HCT116 (cell line): ENCODE measurements around the gene ZNF575. TPM values are rescaled to one million over a fixed set of nuclear protein-coding genes. Genes with fewer than 3 reads are reported as not detected.

Experiments used
- ATAC-seq: fragments of 200-7000 bp; cut with Tn5 transposase; 2 replicates; pipeline ENCODE4 v1.9.1; 2020; ENCODE audit warnings: mild to moderate bottlenecking, moderate library complexity
- BruUV-seq: library from RNA; stranded (reverse); fragments of 400-500 nt; replicated peaks from 2 replicates; lab custom pipeline; 2021; lab: Mats Ljungman, UMichigan
- CTCF ChIA-PET: fragments of 300-600 bp; sonication (Branson Sonifier 250); formaldehyde crosslinking; loops from one replicate; lab custom pipeline; 2021; ENCODE audit warnings: antibody characterized with exemption; lab: Charles Lee
- POLR2A ChIA-PET: fragments of 300-600, 350-600 bp; sonication (Branson Sonifier 250); formaldehyde crosslinking; loops from one replicate; lab custom pipeline; 2021; ENCODE audit warnings: antibody characterized with exemption; lab: Charles Lee
- RAD21 ChIA-PET, 2 experiments: fragments of 300-600 bp; sonication (Branson Sonifier 250); formaldehyde crosslinking; loops; one replicate each; lab custom pipeline; 2023; ENCODE audit warnings: low total read pairs in 2 of 2; ENCODE audit not compliant: uncharacterized antibody in 2 of 2, unreplicated experiment in 2 of 2, low non-redundant PET in 1 of 2; lab: Charles Lee
- DNase-seq: peaks from one replicate; pipeline ENCODE4 v3.0.0-alpha.2; 2010; ENCODE audit warnings: low read depth, low spot score
- H2AFZ ChIP-seq: fragments of 200-600 bp; shearing (Covaris generic), sonication (generic); 2 replicates; pipeline ENCODE4 v1.6.1; 2017; ENCODE audit warnings: low read depth, mixed run types, mixed read lengths, antibody characterized with exemption, low read length; ENCODE audit not compliant: poor library complexity, severe bottlenecking
- H3K27ac ChIP-seq: 2 replicates; pipeline ENCODE4 v1.5.1; 2012; ENCODE audit warnings: low read depth, low read length
- H3K27me3 ChIP-seq: fragments of 200-600 bp; sonication (generic); 2 replicates; pipeline ENCODE4 v1.6.1; 2016; ENCODE audit warnings: mixed run types, low read length, mixed read lengths; ENCODE audit not compliant: insufficient read depth
- H3K36me3 ChIP-seq, 2 experiments: fragments of 200-500 bp in 1 of 2; fragments of 200-600 bp in 1 of 2; sonication (Bioruptor generic) in 1 of 2; sonication (generic) in 1 of 2; 2 replicates each; pipeline versions ENCODE4 v1.5.1 to v1.6.1; 2014 to 2016; ENCODE audit warnings: low read length in 2 of 2, inconsistent platforms in 1 of 2, mixed read lengths in 1 of 2, mixed run types in 1 of 2; ENCODE audit not compliant: insufficient read depth in 2 of 2, control insufficient read depth in 1 of 2
- H3K4me1 ChIP-seq, 2 experiments: fragments of 200-600 bp in 1 of 2; sonication (generic) in 1 of 2; 2 replicates each; pipeline versions ENCODE4 v1.5.1 to v1.6.1; 2012 to 2017; ENCODE audit warnings: low read length in 2 of 2, inconsistent platforms in 1 of 2, mild to moderate bottlenecking in 1 of 2, mixed read lengths in 1 of 2, mixed run types in 1 of 2, moderate library complexity in 1 of 2; ENCODE audit not compliant: insufficient read depth in 2 of 2, control insufficient read depth in 1 of 2
- H3K4me2 ChIP-seq: fragments of 200-600 bp; sonication (generic); 2 replicates; pipeline ENCODE4 v1.6.1; 2017; ENCODE audit warnings: mixed run types, low read length, mixed read lengths
- H3K4me3 ChIP-seq, 2 experiments: fragments of 200-600 bp in 1 of 2; sonication (generic) in 1 of 2; replicated peaks in 1 of 2; 2 replicates each; pipeline ENCODE4 v1.5.1; 2011 to 2016; ENCODE audit warnings: low read length in 2 of 2, control low read depth in 1 of 2, low read depth in 1 of 2, mild to moderate bottlenecking in 1 of 2, mixed read lengths in 1 of 2, mixed run types in 1 of 2
- H3K79me2 ChIP-seq: fragments of 200-600 bp; sonication (generic); 2 replicates; pipeline ENCODE4 v1.6.1; 2017; ENCODE audit warnings: mild to moderate bottlenecking, mixed run types, low read length, moderate library complexity, mixed read lengths; ENCODE audit not compliant: insufficient read depth
- H3K9ac ChIP-seq: fragments of 200-600 bp; sonication (generic); 2 replicates; pipeline ENCODE4 v1.6.1; 2016; ENCODE audit warnings: low read length, mixed read lengths
- H3K9me2 ChIP-seq: fragments of 200-600 bp; sonication (generic), shearing (Covaris generic); 2 replicates; pipeline ENCODE4 v1.6.1; 2017; ENCODE audit warnings: mixed run types, mild to moderate bottlenecking, moderate library complexity; ENCODE audit not compliant: insufficient read depth
- H3K9me3 ChIP-seq, 2 experiments: fragments of 200-500 bp in 1 of 2; fragments of 200-600 bp in 1 of 2; sonication (Bioruptor generic) in 1 of 2; sonication (generic) in 1 of 2; 2 replicates each; pipeline ENCODE4 v1.6.1; 2014 to 2017; ENCODE audit warnings: low read length in 2 of 2, mixed read lengths in 2 of 2, inconsistent platforms in 1 of 2, low read depth in 1 of 2, mild to moderate bottlenecking in 1 of 2, mixed run types in 1 of 2, moderate library complexity in 1 of 2; ENCODE audit not compliant: control insufficient read depth in 1 of 2, insufficient read depth in 1 of 2
- H4K20me1 ChIP-seq: fragments of 200-600 bp; sonication (generic), shearing (Covaris generic); 2 replicates; pipeline ENCODE4 v1.6.1; 2017; ENCODE audit warnings: mixed run types, mild to moderate bottlenecking, moderate library complexity; ENCODE audit not compliant: insufficient read depth
- CBX3 ChIP-seq: IDR thresholded peaks from 2 replicates; pipeline ENCODE4 v1.6.1; 2012; ENCODE audit warnings: low read depth
- EZH2phosphoT487 ChIP-seq: fragments of 200-600 bp; IDR thresholded peaks from 2 replicates; pipeline ENCODE4 v1.6.1; 2018; ENCODE audit warnings: antibody characterized with exemption, borderline replicate concordance
- MAX ChIP-seq: IDR thresholded peaks from 2 replicates; pipeline ENCODE4 v1.6.1; 2012
- ZBTB33 ChIP-seq: IDR thresholded peaks from 2 replicates; pipeline ENCODE4 v1.6.1; 2011; ENCODE audit warnings: mild to moderate bottlenecking, low read length, moderate library complexity; ENCODE audit not compliant: insufficient replicate concordance; ENCODE audit errors: extremely low read depth
- ZFX ChIP-seq: fragments of 450-650 bp; IDR thresholded peaks from 2 replicates; pipeline ENCODE4 v1.6.1; 2017
- intact Hi-C: fragments of 100-400 bp; cut with micrococcal nuclease; formaldehyde crosslinking; loops from 2 replicates; pipeline ENCODE4 v1.10.0; 2022
- total RNA-seq: library from RNA; stranded (reverse); gene quantifications from one replicate; pipeline ENCODE4 v1.2.1, GENCODE V29; 2021; ENCODE audit not compliant: unreplicated experiment

The ZNF575 gene
- total RNA-seq, 1 experiment from 2014 or later: 1.9 TPM

- TF ChIP-seq ZBTB33 (no peak), ZFX (no peak), EZH2phosphoT487 (no peak), CBX3 (no peak)
These were observed 36.0 kb upstream of the ZNF575 start (continued) for GRCh38 chr19:43496960-43497359.

GRCh38 chr19:43498233-43498842 is 34.6 kb upstream of the ZNF575 start:
- CTCF ChIA-PET: no interaction called here
- POLR2A ChIA-PET: no interaction called here
- no peaks in the 10 kb centered on the region for H3K9me2 ChIP-seq

More at GRCh38 chr19:43498233-43498842, 34.6 kb upstream of the ZNF575 start:
- no TSS peak for BruUV-seq
- RAD21 ChIA-PET: no interaction called here
- no peak overlapping the region for H3K4me3 ChIP-seq
- H3K4me2 ChIP-seq: no peak overlapping the region
- no peaks in the 10 kb centered on the region for H3K27me3 ChIP-seq
- no peak overlapping the region for H2AFZ ChIP-seq
- ATAC-seq: no peak
- H3K9ac ChIP-seq: no peak overlapping the region
- peaks cover 4 to 6% of the 10 kb centered on the region in 2 experiments; a peak in 2 of 4 replicates for H3K4me1 ChIP-seq
- no peak for DNase-seq
- H3K9me3 ChIP-seq: no peaks in the 10 kb centered on the region
- TF ChIP-seq MAX: no peak
- TF ChIP-seq CBX3: no peak
- peaks cover 0 to 5% of the 10 kb centered on the region in 2 experiments; a peak in 2 of 4 replicates for H3K36me3 ChIP-seq
- H4K20me1 ChIP-seq: no peaks in the 10 kb centered on the region
- H3K27ac ChIP-seq: no peak overlapping the region
- intact Hi-C loops: no loop called here
- H3K79me2 ChIP-seq: no peaks in the 10 kb centered on the region
